Measurements from ENCODE around the gene GPR161. TPM values are rescaled to one million over a fixed set of nuclear protein-coding genes. Genes with fewer than 3 reads are reported as not detected.
A peak's percentile ranks its signal among the peaks of the same experiment; 100 is the strongest.

GPR161 gene
- total RNA-seq, 1 donor from 2014 or later: 36.4 TPM

DNA sequence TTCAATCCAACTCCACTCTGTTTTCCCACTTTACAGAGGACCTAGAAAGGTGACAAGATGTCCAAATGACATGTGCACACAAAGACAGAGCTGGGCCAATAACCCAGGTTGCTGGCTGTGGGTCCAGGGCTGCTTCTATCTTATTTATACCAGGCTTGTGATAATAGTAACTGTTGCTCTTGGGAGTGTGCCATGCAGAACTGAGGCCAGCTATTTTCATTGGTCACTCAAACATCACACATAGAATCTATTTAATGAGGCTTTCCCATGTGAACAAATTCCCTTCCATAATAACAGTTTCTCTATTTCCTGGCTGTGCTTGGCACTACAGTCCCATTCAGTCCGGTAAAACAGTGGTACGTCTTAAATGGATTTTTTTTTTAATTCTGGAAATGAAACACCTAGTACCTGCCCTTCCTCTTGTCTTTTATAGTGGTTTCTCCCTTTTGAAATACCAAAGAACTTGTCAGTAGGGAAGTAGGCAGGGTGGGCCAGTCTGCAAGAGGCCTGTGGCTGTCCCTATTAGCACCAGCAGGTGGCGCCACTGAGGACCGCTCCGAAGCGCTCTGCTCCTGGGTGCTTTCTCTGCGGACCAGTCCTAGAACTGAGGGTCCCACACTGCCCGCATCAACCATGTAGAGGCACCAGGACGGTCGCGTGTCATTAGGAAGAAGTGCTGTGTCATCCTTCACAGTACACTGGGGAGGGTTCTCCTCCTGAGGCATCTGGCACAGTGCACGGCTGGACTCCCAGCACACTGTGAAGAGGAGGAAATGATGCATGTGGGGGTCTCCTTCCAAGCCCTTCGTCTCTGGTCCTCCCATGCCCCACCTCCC is 52.1 kb downstream of the GPR161 start:
- DNase-seq (ENCODE audit: low spot score in 2 of 2, unreplicated experiment in 2 of 2): peak in 1 of 2 experiments; percentile 67
- Mint-ChIP-seq H3K4me3 (no peak overlapping the region), H3K4me1 (peaks cover 2% of the 10 kb centered on the region), H3K27me3 (ENCODE audit: low read depth) (no peaks in the 10 kb centered on the region), H3K36me3 (peaks cover 12% of the 10 kb centered on the region), H3K9me3 (no peaks in the 10 kb centered on the region), H3K27ac (no peak overlapping the region)
- TF ChIP-seq, protein P1, sequence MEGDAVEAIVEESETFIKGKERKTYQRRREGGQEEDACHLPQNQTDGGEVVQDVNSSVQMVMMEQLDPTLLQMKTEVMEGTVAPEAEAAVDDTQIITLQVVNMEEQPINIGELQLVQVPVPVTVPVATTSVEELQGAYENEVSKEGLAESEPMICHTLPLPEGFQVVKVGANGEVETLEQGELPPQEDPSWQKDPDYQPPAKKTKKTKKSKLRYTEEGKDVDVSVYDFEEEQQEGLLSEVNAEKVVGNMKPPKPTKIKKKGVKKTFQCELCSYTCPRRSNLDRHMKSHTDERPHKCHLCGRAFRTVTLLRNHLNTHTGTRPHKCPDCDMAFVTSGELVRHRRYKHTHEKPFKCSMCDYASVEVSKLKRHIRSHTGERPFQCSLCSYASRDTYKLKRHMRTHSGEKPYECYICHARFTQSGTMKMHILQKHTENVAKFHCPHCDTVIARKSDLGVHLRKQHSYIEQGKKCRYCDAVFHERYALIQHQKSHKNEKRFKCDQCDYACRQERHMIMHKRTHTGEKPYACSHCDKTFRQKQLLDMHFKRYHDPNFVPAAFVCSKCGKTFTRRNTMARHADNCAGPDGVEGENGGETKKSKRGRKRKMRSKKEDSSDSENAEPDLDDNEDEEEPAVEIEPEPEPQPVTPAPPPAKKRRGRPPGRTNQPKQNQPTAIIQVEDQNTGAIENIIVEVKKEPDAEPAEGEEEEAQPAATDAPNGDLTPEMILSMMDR (IDR thresholded peaks at IDR 0.05; ENCODE audit: unreplicated experiment): peak; percentile 78

DNA sequence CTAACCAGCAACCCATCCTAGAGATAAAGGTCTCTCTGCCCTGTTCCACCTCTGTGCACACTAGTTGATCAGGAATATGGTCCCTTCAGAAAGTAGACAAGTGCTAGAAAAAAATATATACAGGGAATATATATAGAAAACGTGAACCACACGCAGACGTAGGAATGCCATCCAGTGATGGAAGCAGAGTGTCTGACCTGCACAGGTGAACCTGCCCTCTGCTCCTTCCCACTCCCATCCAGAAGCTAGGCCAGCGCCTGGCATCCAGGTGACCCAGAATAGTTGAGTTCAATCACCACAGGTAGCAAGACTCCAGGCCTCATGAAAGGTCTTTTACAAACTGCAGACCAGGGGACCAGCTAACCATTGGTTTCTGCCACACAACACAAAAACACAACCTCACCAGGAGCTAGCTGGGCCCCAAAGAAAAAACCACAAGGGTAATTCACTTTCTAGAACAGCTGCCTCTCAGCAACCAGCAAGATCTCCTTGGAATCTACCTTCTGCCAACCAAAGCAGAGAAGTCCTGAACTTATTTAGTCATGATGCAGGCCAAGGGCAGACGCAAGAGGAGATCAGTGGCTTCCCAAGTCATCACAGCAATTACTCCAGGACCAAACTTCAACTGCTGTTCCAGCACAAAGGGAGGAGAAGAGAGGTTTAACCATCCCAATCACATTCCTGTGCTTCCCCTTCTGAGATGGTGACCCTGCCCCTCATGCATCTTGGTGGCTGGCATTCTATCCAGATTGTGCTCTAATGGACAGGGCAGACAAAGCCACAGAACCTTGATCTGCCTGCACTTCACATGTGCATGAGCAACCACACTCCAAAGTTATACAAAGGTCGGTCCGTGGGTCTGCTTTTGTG is 53.0 kb downstream of the GPR161 start:
- H3K27me3 Mint-ChIP-seq (ENCODE audit: low read depth): no peaks in the 10 kb centered on the region
- H3K27ac Mint-ChIP-seq: no peak overlapping the region
- no peak overlapping the region for H3K4me3 Mint-ChIP-seq
- TF ChIP-seq, protein P1 (IDR thresholded peaks at IDR 0.05; ENCODE audit: unreplicated experiment): no peak
- peaks cover 3% of the 10 kb centered on the region for H3K4me1 Mint-ChIP-seq
- peaks cover 12% of the 10 kb centered on the region for H3K36me3 Mint-ChIP-seq
- no peaks in the 10 kb centered on the region for H3K9me3 Mint-ChIP-seq
- DNase-seq (ENCODE audit: low spot score in 2 of 2, unreplicated experiment in 2 of 2): no peak

DNA sequence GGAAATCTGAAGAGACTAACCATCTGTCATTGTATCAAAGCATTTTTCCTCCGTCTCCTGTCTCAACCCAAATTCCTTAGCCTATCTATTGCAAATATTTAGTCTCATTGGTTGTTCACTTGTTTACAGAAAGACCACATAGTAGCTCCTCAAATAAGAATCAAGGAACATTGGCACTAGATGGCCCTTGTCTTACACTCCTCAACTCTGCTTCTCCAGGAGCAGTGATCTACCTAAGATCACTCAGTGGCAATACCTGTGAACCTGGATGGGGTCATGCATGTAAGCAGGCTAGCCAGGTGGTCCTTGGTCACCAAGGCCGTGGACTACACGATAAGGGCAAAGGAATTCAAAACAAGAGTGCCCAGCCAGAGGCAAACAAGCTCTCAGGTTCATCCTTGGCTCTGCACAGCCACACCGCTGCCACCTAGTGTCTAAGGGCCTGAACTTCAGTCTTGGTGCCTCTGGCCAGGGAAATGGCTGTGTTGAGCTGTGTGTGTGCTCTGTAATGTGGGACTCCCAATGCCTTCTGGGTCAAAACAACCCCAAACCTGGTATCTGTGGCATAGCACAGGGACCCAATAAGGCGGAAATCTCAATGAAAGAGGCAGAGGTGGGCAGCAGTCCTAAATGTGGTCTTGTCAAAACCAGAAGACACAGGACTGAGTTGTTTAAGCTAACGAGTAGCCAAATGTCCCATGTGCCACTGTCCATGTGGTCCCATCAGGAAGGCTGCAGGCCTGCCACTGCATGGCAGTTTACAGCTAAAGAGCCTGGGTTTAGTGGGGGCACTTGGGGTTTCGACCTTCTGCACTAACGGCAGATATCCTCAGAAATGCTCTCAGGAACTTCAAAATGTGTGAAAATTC is 54.5 kb downstream of the GPR161 start:
- no peaks in the 10 kb centered on the region for H3K9me3 Mint-ChIP-seq
- H3K36me3 Mint-ChIP-seq: peaks cover 12% of the 10 kb centered on the region
- H3K4me1 Mint-ChIP-seq: peaks cover 3% of the 10 kb centered on the region
- H3K27me3 Mint-ChIP-seq (ENCODE audit: low read depth): no peaks in the 10 kb centered on the region
- DNase-seq (ENCODE audit: low spot score in 2 of 2, unreplicated experiment in 2 of 2): peak in 1 of 2 experiments; percentile 76
- no peak overlapping the region for H3K27ac Mint-ChIP-seq
- TF ChIP-seq, protein P1 (IDR thresholded peaks at IDR 0.05; ENCODE audit: unreplicated experiment): peak; percentile 71
- H3K4me3 Mint-ChIP-seq: no peak overlapping the region

DNA sequence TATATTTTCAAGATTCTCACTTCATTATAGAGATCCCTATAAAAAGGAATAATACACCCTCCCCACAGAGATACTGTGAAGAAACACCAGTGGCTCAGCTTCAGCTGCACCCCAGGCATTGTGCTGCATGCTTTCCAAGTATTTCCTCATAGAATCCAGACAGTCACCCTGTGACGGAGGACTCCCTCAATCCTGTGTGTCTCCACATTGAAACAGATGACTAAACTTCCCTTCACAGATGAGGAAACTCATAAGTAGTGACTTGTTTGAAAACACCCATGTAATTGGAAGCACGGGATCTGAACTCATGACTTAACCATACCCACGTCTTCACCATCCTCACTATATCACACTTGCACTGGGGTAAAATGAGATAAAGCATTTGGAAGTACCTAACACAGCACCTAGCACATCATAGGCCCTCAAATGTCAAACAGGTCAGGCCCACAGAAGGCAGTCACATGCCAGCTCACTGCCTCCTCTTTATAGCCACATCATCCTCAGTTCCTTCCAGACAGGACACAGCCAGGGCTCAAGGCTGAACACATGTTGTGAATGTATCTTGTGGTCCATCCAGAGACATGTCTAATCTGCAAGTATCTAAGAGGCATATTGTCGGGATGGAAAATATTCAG is 55.2 kb downstream of the GPR161 start:
- H3K36me3 Mint-ChIP-seq: peaks cover 19% of the 10 kb centered on the region
- H3K9me3 Mint-ChIP-seq: no peaks in the 10 kb centered on the region
- H3K4me1 Mint-ChIP-seq: peaks cover 3% of the 10 kb centered on the region
- no peaks in the 10 kb centered on the region for H3K27me3 Mint-ChIP-seq (ENCODE audit: low read depth)
- TF ChIP-seq, protein P1 (IDR thresholded peaks at IDR 0.05; ENCODE audit: unreplicated experiment): no peak
- no peak overlapping the region for H3K27ac Mint-ChIP-seq
- no peak for DNase-seq (ENCODE audit: low spot score in 2 of 2, unreplicated experiment in 2 of 2)
- H3K4me3 Mint-ChIP-seq: no peak overlapping the region

DNA sequence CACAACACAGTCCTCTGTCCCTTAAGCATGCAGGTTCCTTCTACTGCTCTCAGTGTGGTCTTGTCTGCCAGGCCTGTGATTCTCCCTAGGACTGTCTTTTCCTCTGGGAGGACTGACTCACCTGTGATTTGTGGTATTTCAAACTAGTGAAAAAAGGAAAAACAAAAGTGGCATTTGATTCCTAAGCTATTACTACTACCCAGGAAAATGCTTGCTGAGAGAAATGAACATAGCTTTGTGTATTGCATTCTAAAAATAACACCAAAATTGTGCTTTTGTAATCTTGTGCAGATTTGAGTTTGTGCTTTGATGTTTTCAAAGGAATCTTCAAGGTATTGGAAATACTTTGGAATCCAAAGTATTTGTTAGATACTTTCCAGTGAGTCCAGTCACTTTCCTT is 57.0 kb downstream of the GPR161 start:
- peak overlapping the region; percentile 80 for H3K27ac Mint-ChIP-seq
- peaks cover 25% of the 10 kb centered on the region for H3K36me3 Mint-ChIP-seq
- peaks cover 3% of the 10 kb centered on the region for H3K4me1 Mint-ChIP-seq
- no peak overlapping the region for H3K4me3 Mint-ChIP-seq
- TF ChIP-seq, protein P1 (IDR thresholded peaks at IDR 0.05; ENCODE audit: unreplicated experiment): no peak
- no peaks in the 10 kb centered on the region for H3K9me3 Mint-ChIP-seq
- DNase-seq (ENCODE audit: low spot score in 2 of 2, unreplicated experiment in 2 of 2): no peak
- H3K27me3 Mint-ChIP-seq (ENCODE audit: low read depth): no peaks in the 10 kb centered on the region
